Peyer's patch (tissue), 4 donors: Measurements from ENCODE around the gene CAPS. TPM values are rescaled to one million over a fixed set of nuclear protein-coding genes. Genes with fewer than 3 reads are reported as not detected.

ENCODE experiments used
- DNase-seq, 3 donors: peaks; one replicate each; pipeline ENCODE4 v3.0.0-alpha.2; 2017 to 2019
- H3K27ac ChIP-seq, 4 donors: fragments of 200-600 bp; sonication (generic); one replicate each; pipeline ENCODE4 v1.5.1; 2016 to 2019
- H3K27me3 ChIP-seq, 2 donors: fragments of 200-600 bp; sonication (generic); one replicate each; pipeline ENCODE4 v1.5.1; 2019
- H3K36me3 ChIP-seq, 3 donors: fragments of 200-600 bp; sonication (generic); one replicate each; pipeline ENCODE4 v1.5.1; 2016 to 2019
- H3K4me1 ChIP-seq, 4 donors: fragments of 200-600 bp; sonication (generic); one replicate each; pipeline ENCODE4 v1.5.1; 2016 to 2019
- H3K4me3 ChIP-seq, 4 donors: fragments of 200-600 bp; sonication (generic); 1 replicate in 3 of 4; 2 replicates in 1 of 4; pipeline ENCODE4 v1.5.1; 2016 to 2019; ENCODE audit warnings: mild to moderate bottlenecking in 1 of 4
- H3K9me3 ChIP-seq, 4 donors: fragments of 200-600 bp; sonication (generic); one replicate each; pipeline ENCODE4 v1.5.1; 2016 to 2019; ENCODE audit warnings: mild to moderate bottlenecking in 1 of 4
- POLR2A ChIP-seq, 2 donors: fragments of 450-650 bp; IDR thresholded peaks; one replicate each; pipeline ENCODE4 v1.5.1; 2017; ENCODE audit warnings: antibody characterized with exemption in 2 of 2, mild to moderate bottlenecking in 2 of 2, moderate library complexity in 2 of 2
- total RNA-seq, 4 donors: library from RNA; depleted of rRNA; stranded (reverse); fragments of >200 nt; gene quantifications; one replicate each; pipeline ENCODE4 v1.1.0, GENCODE V29; 2016
- TF ChIP-seq, protein P1 (sequence below), 6 experiments: fragments of 450-650 bp in 4 of 6; fragments of 200-600 bp in 2 of 6; sonication (generic) in 1 of 6; IDR thresholded peaks; one replicate each; pipeline ENCODE4 v1.5.1; 2017 to 2019; ENCODE audit warnings: antibody characterized with exemption in 6 of 6, mild to moderate bottlenecking in 3 of 6, moderate library complexity in 1 of 6

Gene CAPS
- total RNA-seq, 4 donors from 2014 or later: 9.5 to 44.6 (median 24.4) TPM

DNA sequence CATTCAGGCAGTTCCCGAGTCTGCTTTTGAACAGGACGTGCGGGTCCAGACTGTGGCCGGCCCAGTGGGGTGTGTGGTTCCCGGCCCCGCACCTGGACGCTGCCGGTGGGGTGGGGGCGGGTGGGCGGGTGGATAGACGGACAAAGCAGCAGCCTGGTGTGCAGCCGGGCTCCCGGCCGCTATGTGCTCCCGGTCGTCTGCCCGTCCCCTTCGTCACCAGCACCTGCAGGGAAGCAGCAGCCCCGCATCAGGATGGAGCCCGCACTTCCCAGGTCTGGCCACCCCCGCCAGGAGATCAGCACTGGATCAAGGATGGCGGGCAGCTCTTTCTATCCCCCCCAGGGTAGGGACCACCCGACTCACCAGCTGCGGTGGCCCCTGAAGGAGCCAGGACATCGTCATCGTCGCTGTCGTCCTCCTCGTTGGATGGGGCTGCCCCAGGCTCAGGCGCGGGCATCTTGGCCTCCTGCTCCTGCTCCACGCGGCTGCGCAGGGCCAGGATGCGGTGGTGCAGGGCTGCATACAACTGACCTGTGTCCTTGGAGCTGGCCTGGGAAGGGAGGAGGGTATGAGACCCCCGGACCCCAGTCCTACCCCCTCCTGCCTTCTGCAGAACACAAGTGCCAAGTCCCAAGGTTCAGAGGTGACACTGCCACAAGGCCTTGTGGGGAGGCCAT lies 3.5 kb downstream of the CAPS start:
- no peaks in the 10 kb centered on the region for H3K9me3 ChIP-seq
- H3K4me1 ChIP-seq: peaks cover 0 to 10% (median 0%) of the 10 kb centered on the region in 4 donors
- DNase-seq: no peak
- H3K27me3 ChIP-seq: no peaks in the 10 kb centered on the region
- no peak overlapping the region for H3K4me3 ChIP-seq
- H3K27ac ChIP-seq: no peak overlapping the region
- no peak for TF ChIP-seq POLR2A (IDR thresholded peaks at IDR 0.05)
- H3K36me3 ChIP-seq: peaks cover 0 to 75% (median 0%) of the 10 kb centered on the region in 3 donors

DNA sequence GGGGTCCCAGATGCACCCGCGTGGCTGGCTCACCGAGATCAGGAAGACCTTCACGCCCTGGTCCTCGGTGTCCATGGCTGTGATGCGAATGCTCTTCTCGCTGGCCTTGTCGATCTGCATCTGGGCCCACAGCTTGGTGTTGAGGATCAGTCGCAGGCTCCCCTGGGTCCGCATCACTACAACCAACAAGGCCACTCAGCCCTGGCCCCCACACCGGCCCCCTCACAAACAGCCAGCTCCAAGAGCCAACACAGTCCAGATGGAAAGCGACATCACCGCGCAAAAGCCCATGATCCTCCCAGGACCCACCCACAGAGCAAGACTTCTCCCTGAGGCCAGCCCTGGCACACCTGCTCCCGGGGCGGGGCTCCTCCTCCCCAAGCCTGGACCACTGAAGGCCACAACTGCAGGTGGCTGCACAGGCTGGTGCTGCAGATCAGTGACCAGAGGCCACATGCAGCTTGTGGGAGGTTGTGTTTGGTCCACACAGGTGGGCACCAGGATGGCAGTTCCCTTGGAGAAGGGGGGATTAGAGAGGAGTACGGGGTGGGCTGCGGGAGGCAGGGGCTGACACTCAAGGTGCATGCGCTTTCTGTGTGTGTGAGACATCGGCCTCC lies 4.5 kb downstream of the CAPS start:
- TF ChIP-seq POLR2A (IDR thresholded peaks at IDR 0.05): no peak
- TF ChIP-seq, protein P1, sequence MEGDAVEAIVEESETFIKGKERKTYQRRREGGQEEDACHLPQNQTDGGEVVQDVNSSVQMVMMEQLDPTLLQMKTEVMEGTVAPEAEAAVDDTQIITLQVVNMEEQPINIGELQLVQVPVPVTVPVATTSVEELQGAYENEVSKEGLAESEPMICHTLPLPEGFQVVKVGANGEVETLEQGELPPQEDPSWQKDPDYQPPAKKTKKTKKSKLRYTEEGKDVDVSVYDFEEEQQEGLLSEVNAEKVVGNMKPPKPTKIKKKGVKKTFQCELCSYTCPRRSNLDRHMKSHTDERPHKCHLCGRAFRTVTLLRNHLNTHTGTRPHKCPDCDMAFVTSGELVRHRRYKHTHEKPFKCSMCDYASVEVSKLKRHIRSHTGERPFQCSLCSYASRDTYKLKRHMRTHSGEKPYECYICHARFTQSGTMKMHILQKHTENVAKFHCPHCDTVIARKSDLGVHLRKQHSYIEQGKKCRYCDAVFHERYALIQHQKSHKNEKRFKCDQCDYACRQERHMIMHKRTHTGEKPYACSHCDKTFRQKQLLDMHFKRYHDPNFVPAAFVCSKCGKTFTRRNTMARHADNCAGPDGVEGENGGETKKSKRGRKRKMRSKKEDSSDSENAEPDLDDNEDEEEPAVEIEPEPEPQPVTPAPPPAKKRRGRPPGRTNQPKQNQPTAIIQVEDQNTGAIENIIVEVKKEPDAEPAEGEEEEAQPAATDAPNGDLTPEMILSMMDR (IDR thresholded peaks at IDR 0.05): no peak
- no peaks in the 10 kb centered on the region for H3K27me3 ChIP-seq
- no peak for DNase-seq
- peaks cover 0 to 10% (median 0%) of the 10 kb centered on the region in 4 donors for H3K4me1 ChIP-seq
- no peak overlapping the region for H3K4me3 ChIP-seq
- peaks cover 0 to 85% (median 0%) of the 10 kb centered on the region in 3 donors for H3K36me3 ChIP-seq
- no peaks in the 10 kb centered on the region for H3K9me3 ChIP-seq
- no peak overlapping the region for H3K27ac ChIP-seq

- TF ChIP-seq POLR2A (IDR thresholded peaks at IDR 0.05): no peak
- TF ChIP-seq, protein P1 (IDR thresholded peaks at IDR 0.05): no peak
- Histone ChIP-seq H3K4me1 (peaks cover 0 to 14% (median 5%) of the 10 kb centered on the region in 4 donors), H3K9me3 (no peaks in the 10 kb centered on the region), H3K27me3 (no peaks in the 10 kb centered on the region), H3K27ac (no peak overlapping the region), H3K4me3 (no peak overlapping the region), H3K36me3 (peaks cover 0 to 89% (median 0%) of the 10 kb centered on the region in 3 donors)
- DNase-seq: no peak
These were observed 7.6 kb downstream of the CAPS start for GRCh38 chr19:5921516-5922160.

DNA sequence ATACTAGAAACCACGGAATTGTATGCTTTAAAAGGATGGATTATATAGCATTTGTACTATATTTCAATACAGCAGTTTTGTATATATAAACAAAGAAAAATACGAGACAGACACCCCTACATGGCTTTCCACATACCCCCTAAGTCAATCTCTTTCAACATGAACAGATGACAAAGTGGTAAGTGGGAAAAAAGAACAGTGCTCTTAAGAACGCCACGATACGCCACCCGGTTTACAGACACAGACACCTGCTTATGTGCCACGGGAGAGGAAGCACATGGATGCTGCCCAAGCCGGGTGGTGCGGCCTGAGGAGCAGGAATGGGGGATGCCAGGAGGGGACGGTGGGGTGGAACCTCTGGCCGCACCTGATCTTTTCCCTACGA lies 8.1 kb downstream of the CAPS start:
- Histone ChIP-seq H3K27me3 (no peaks in the 10 kb centered on the region), H3K9me3 (no peaks in the 10 kb centered on the region), H3K4me3 (no peak overlapping the region), H3K27ac (no peak overlapping the region), H3K4me1 (peaks cover 0 to 14% (median 5%) of the 10 kb centered on the region in 4 donors), H3K36me3 (peaks cover 0 to 89% (median 0%) of the 10 kb centered on the region in 3 donors)
- TF ChIP-seq POLR2A (IDR thresholded peaks at IDR 0.05): no peak
- TF ChIP-seq, protein P1 (IDR thresholded peaks at IDR 0.05): no peak
- no peak for DNase-seq

DNA sequence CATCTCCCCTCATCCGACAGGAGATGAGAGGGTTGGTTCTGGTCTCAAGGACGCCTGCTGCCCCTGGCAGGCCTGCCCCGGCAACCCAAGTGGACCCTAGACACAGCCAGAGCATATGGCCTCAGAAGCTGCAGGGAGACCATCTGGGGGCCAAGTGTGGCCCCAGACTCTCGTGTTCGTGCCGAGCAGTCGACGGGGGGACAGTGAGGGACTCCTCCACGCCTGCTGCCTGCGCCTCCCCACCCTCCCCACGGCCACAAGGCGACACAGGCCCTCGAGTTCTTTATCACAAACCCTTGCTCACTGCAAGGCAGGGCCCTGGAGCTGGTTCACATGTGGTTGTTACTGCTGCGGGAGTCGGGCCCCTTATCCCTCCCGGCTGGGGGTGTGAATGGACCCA lies 9.3 kb downstream of the CAPS start:
- no peaks in the 10 kb centered on the region for H3K27me3 ChIP-seq
- no peak for DNase-seq
- H3K27ac ChIP-seq: no peak overlapping the region
- TF ChIP-seq, protein P1 (IDR thresholded peaks at IDR 0.05): no peak
- no peak for TF ChIP-seq POLR2A (IDR thresholded peaks at IDR 0.05)
- no peak overlapping the region for H3K4me3 ChIP-seq
- no peaks in the 10 kb centered on the region for H3K9me3 ChIP-seq
- H3K36me3 ChIP-seq: peaks cover 0 to 89% (median 0%) of the 10 kb centered on the region in 3 donors
- peaks cover 0 to 17% (median 5%) of the 10 kb centered on the region in 4 donors for H3K4me1 ChIP-seq
